Dedifferentiated amniotic fluid mesenchymal stem cell (primary cell): ENCODE data around the gene KIAA1671.

Experiments used
- DNase-seq: peaks from one replicate; pipeline ENCODE4 v3.0.0-alpha.2; 2016; ENCODE audit errors: extremely low spot score

Gene KIAA1671

GRCh38 chr22:25114369-25115362 is 162.2 kb downstream of the KIAA1671 start:
- DNase-seq, result no peak

DNA sequence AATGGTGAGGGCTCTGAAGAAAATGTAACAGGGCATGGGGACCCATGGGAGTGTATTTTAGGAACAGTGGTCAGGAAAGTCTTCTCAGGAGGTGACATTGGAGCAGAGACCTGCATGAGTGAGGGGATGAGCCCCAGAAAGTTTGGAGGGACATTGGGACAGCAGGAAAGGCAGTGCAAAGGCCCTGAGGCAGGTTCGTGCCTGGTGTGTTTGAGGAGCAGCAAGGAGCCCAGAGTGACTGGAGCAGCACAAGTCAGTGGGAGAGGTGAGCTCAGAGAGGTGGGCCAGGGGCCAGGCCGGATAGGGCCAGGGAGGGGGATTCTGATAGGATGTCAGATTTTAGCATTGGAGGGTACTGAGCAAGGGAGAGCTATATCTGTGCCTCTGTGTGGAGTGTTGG is 167.1 kb downstream of the KIAA1671 start:
- no peak for DNase-seq

GRCh38 chr22:25120093-25120561 is 167.6 kb downstream of the KIAA1671 start:
- DNase-seq, result no peak

DNA sequence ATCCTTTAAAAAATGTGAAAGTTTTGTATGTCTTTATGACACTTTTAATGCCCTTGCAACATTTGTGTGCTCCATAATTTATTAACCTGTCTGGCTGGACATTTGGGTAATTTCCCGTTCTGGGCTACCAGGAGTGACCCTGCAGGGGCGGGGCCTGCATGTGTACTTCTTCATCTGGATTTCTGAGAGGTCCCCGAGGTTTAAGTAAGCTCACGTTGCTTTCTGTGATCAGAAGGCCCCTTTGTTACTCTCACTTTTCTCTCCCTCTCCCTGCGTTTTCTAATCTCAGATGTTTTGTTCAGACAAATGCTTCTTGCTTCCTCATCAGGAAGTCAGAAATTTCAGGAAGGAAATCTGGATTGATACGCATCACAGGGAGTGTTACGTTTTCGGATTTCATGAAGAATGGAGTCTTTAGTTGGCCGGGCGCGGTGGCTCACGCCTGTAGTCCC is 168.3 kb downstream of the KIAA1671 start:
- DNase-seq, result no peak

- DNase-seq, result no peak
Measured at GRCh38 chr22:25122136-25122764, 169.7 kb downstream of the KIAA1671 start.

GRCh38 chr22:25123677-25124076 is 171.2 kb downstream of the KIAA1671 start:
- DNase-seq, result no peak

GRCh38 chr22:25125693-25126357 is 173.3 kb downstream of the KIAA1671 start:
- DNase-seq, result no peak

GRCh38 chr22:25126510-25126909 is 174.0 kb downstream of the KIAA1671 start:
- DNase-seq, result no peak

- DNase-seq, result no peak
Measured at GRCh38 chr22:25127318-25127717, 174.8 kb downstream of the KIAA1671 start.

DNA sequence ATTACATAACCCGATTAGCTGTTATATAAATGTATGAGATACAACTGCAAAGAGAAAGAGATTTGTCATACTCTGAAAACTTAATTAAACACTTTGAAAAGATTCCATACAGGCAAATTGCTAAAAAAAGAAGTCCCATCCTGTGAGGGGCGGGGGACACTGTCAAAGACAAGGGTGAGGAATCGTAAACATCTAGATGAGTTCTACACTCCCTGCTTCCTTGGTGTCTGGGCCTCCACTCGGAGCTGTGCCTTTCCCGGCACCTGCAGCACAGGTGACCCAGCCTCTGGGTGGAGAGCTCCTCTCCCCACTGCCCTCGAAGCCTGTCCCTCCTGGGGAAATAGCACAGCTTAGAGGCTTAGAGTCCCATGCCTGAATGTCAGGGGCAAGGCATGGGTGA is 177.9 kb downstream of the KIAA1671 start:
- DNase-seq, result no peak

DNA sequence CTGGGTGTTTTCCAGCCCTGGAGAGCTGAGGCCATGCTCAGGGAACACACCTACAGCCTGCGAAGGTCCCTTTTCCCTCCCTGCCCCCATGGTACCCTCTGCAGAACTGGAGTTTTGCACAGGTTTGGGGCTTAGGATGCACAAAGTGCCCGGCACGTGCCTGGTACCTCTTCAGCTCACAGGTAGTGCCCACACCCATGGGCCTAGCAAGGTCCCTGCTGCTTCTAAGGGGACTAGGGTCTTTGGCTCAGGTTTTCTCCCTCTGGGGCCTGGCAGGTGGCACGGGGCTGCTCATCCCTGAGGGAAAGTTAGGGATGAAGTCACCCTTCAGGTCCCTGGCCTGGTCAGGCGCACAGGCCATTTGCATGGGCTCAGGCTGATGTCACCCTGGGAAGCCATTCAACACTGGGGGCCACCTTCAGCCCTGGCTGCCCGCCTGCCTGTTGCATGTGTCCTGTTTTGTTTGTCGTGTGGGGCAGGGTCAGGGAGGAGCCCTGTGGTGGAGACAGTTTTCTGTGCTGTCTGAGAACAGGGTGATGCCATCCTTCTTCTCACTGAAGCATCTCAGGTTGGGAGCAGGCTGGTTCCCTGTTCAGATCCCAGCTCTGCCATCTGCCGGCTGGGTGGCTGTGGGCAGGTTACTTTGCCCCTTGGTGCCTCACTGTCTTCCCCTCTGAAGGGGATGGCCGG is 178.8 kb downstream of the KIAA1671 start:
- no peak for DNase-seq

GRCh38 chr22:25134028-25134427 is 181.5 kb downstream of the KIAA1671 start:
- DNase-seq, result no peak

GRCh38 chr22:25134451-25134850 is 181.9 kb downstream of the KIAA1671 start:
- no peak for DNase-seq

- DNase-seq, result no peak
Measured at GRCh38 chr22:25136953-25137576, 184.5 kb downstream of the KIAA1671 start.

GRCh38 chr22:25137577-25138525 is 185.3 kb downstream of the KIAA1671 start:
- DNase-seq, result no peak

GRCh38 chr22:25139062-25139461 is 186.5 kb downstream of the KIAA1671 start:
- no peak for DNase-seq

DNA sequence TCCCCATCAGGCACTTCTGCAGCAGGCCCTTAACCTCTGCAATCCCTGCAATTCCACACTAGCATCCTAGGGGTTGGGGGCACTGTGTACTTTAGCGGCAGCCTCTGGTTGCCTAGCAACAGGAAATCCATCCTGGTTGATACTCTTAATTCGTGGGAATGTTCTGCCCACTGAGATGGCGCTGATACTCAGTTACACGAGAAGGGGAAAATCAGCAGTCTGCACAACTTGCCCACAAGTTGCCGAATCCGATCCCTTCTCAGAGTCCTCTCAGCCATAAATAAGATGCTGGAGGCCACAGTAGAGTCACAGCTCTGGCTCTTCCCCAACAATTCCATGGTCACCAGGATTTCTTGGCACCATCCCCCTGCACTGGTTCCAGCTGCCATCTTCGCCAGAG is 189.6 kb downstream of the KIAA1671 start:
- DNase-seq, result no peak

DNA sequence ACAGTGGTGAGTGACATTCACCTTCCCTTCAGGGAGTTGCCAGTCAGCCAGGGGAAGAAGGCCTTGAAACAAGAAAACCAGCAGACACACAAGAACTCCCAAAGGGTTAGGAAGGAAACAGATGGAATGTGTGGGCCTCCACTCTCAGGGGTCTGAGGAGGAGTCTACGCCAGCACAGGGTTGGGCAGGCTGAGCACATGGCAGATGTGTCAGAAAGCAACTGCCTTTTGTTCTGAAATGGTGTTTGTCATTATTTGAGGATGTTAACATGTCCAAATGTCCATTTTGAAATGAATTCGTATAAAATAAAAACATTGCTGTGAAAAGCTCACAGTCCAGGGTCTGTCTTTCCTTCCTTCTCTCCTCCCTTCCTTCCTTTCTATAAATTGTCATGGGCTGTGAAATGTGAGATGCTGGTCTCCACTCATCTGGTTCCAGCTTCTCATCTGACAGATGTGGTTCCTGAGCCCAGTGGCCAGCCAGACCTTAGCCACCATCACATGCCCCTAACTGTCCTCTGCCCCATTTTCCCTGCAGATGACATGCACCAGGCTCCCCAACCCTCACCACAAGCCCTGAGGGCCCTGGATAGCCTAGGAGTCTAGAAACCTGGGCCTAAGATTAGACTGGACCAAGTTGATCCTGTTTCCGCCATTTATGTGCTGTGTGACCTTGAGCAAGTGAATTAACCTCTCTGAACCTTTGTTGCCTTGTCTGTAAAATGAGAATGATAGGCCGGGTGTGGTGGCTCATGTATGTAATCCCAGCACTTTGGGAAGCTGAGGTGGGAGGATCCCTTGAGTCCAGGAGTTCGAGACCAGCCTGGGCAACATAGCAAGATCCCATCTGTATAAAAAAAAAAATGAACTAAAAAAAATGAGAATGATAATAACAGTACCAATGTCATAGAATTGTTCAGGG is 190.9 kb downstream of the KIAA1671 start:
- no peak for DNase-seq

GRCh38 chr22:25144522-25144921 is 192.0 kb downstream of the KIAA1671 start:
- DNase-seq, result no peak
